Mesendoderm (in vitro differentiated cells): ENCODE measurements around the gene RIC8B.
A peak's percentile ranks its signal among the peaks of the same experiment; 100 is the strongest.

Experiments
- DNase-seq: peaks from one replicate; pipeline ENCODE4 v3.0.0; 2013
- H2AK5ac ChIP-seq: 2 replicates; pipeline ENCODE4 v1.6.1; 2013; ENCODE audit warnings: low read length, inconsistent platforms
- H2BK120ac ChIP-seq: 2 replicates; pipeline ENCODE4 v1.6.1; 2013; ENCODE audit warnings: low read depth, mild to moderate bottlenecking, low read length, moderate library complexity, mixed read lengths
- H2BK15ac ChIP-seq: replicated peaks from 2 replicates; pipeline ENCODE4 v1.6.1; 2013; ENCODE audit warnings: low read depth, mild to moderate bottlenecking, moderate library complexity
- H2BK5ac ChIP-seq: 2 replicates; pipeline ENCODE4 v1.6.1; 2013; ENCODE audit warnings: low read length, inconsistent platforms
- H3K18ac ChIP-seq: 2 replicates; pipeline ENCODE4 v1.6.1; 2013; ENCODE audit warnings: mild to moderate bottlenecking, low read length, mixed read lengths
- H3K23ac ChIP-seq: one replicate; pipeline ENCODE4 v1.6.1; 2013; ENCODE audit warnings: low read length
- H3K27ac ChIP-seq: 2 replicates; pipeline ENCODE4 v1.5.1; 2013; ENCODE audit warnings: low read depth, mild to moderate bottlenecking, inconsistent platforms, low read length, moderate library complexity
- H3K27me3 ChIP-seq: 2 replicates; pipeline ENCODE4 v1.6.1; 2013; ENCODE audit warnings: low read length, control low read depth, mild to moderate bottlenecking, inconsistent platforms; ENCODE audit not compliant: insufficient read depth, poor library complexity
- H3K36me3 ChIP-seq: 2 replicates; pipeline ENCODE4 v1.6.1; 2013; ENCODE audit warnings: low read length, inconsistent platforms; ENCODE audit not compliant: control insufficient read depth, insufficient read depth
- H3K4ac ChIP-seq: one replicate; pipeline ENCODE4 v1.6.1; 2013; ENCODE audit warnings: low read depth, mild to moderate bottlenecking, low read length, moderate library complexity
- H3K4me1 ChIP-seq: 2 replicates; pipeline ENCODE4 v1.6.1; 2013; ENCODE audit warnings: low read depth, low read length, inconsistent platforms; ENCODE audit not compliant: control insufficient read depth
- H3K4me2 ChIP-seq: 2 replicates; pipeline ENCODE4 v1.6.1; 2013; ENCODE audit warnings: low read length
- H3K4me3 ChIP-seq: 2 replicates; pipeline ENCODE4 v1.5.1; 2013; ENCODE audit warnings: mild to moderate bottlenecking, low read length
- H3K56ac ChIP-seq: one replicate; pipeline ENCODE4 v1.6.1; 2013; ENCODE audit warnings: low read length
- H3K79me1 ChIP-seq: 2 replicates; pipeline ENCODE4 v1.6.1; 2013; ENCODE audit warnings: low read length, inconsistent platforms
- H3K79me2 ChIP-seq: 2 replicates; pipeline ENCODE4 v1.6.1; 2013; ENCODE audit warnings: mild to moderate bottlenecking, low read length; ENCODE audit not compliant: control insufficient read depth, insufficient read depth
- H3K9ac ChIP-seq: 2 replicates; pipeline ENCODE4 v1.6.1; 2013; ENCODE audit warnings: low read length, inconsistent platforms
- H4K5ac ChIP-seq: one replicate; pipeline ENCODE4 v1.6.1; 2013; ENCODE audit warnings: low read length
- H4K8ac ChIP-seq: one replicate; pipeline ENCODE4 v1.6.1; 2013; ENCODE audit warnings: low read depth, mild to moderate bottlenecking, control low read depth, low read length, moderate library complexity
- WGBS: extraction: QIAGEN DNeasy Blood & Tissue Kit; methylation state at CpG from one replicate; pipeline ENCODE4 v1.1.7; 2013; ENCODE audit warnings: low lambda C conversion rate, missing lambda C conversion rate; ENCODE audit not compliant: insufficient coverage; ENCODE audit errors: extremely low coverage; 5-methylcytosine and 5-hydroxymethylcytosine counted together

The RIC8B gene

DNA sequence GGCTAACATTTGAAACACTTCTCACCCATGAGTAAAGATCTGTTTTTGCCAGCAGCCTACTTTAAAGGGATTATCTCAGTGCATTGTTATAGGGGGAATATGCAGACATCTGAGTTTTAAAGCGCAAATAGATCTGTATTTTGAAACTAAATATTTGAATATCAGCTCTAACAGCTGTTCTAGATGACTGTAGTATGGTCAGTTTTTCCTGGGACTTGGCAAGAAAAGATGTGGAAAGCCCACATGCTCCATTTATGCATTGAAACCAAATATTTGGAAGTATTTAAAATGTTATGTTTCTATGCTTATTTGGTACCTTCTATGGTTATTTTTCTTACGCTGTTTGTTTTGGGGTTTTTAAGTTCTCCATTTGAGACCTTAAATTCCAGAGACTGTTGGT lies 41.7 kb downstream of the RIC8B start:
- Histone ChIP-seq H3K9ac (no peak overlapping the region), H2BK15ac (no peak overlapping the region), H2AK5ac (no peak overlapping the region), H3K4me3 (no peak overlapping the region), H3K4me1 (no peaks in the 10 kb centered on the region), H4K5ac (no peak overlapping the region), H3K36me3 (no peaks in the 10 kb centered on the region), H2BK120ac (no peak overlapping the region), H4K8ac (no peak overlapping the region), H3K27ac (no peak overlapping the region), H3K79me2 (no peaks in the 10 kb centered on the region), H2BK5ac (no peak overlapping the region), H3K4me2 (no peak overlapping the region), H3K79me1 (no peaks in the 10 kb centered on the region), H3K27me3 (no peaks in the 10 kb centered on the region), H3K18ac (no peak overlapping the region), H3K23ac (no peak overlapping the region), H3K4ac (no peak overlapping the region), H3K56ac (no peak overlapping the region)
- no peak for DNase-seq
- WGBS, result no CpG with 5 or more reads among the region's 2 CpGs

DNA sequence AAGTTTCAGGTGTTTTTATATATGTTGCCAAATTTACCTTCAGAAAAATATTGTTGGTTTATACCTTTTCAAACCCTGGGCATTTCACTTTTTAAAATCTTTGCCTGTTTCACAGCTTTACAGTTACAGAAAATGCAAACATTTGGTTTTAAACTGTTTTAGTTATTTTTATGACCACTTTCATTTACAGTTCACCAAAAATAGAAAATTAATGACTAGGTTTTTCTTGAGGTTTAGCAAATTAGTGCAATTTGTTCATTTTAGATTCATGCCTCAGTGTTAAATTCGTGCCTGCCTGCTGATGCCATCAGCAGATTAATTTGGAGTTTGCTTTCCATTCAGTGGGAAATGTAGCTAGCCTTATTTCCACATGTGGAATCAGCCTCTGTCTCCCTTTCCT lies 45.5 kb downstream of the RIC8B start:
- H2BK120ac ChIP-seq, result no peak overlapping the region
- no peak overlapping the region for H4K5ac ChIP-seq
- H3K4me2 ChIP-seq, result no peak overlapping the region
- no peak overlapping the region for H2BK15ac ChIP-seq
- H4K8ac ChIP-seq, result no peak overlapping the region
- no peaks in the 10 kb centered on the region for H3K27me3 ChIP-seq
- H2BK5ac ChIP-seq, result no peak overlapping the region
- H3K79me1 ChIP-seq, result no peaks in the 10 kb centered on the region
- no peak overlapping the region for H3K56ac ChIP-seq
- H2AK5ac ChIP-seq, result no peak overlapping the region
- H3K27ac ChIP-seq, result no peak overlapping the region
- no peak overlapping the region for H3K4ac ChIP-seq
- H3K4me3 ChIP-seq, result no peak overlapping the region
- no peak overlapping the region for H3K23ac ChIP-seq
- H3K36me3 ChIP-seq, result no peaks in the 10 kb centered on the region
- WGBS, result no CpG with 5 or more reads among the region's 1 CpG
- H3K4me1 ChIP-seq, result no peaks in the 10 kb centered on the region
- no peaks in the 10 kb centered on the region for H3K79me2 ChIP-seq
- DNase-seq, result no peak
- no peak overlapping the region for H3K9ac ChIP-seq
- no peak overlapping the region for H3K18ac ChIP-seq

GRCh38 chr12:106831699-106832098 lies 57.2 kb downstream of the RIC8B start:
- Histone ChIP-seq H3K79me2 (no peaks in the 10 kb centered on the region), H3K4me1 (peaks cover 8% of the 10 kb centered on the region), H2BK5ac (peak overlapping the region; percentile 17), H3K4ac (no peak overlapping the region), H3K4me2 (no peak overlapping the region), H3K4me3 (no peak overlapping the region), H2BK15ac (no peak overlapping the region), H3K27ac (no peak overlapping the region), H3K9ac (no peak overlapping the region), H3K27me3 (no peaks in the 10 kb centered on the region), H4K5ac (no peak overlapping the region), H3K23ac (no peak overlapping the region), H2BK120ac (no peak overlapping the region), H3K79me1 (no peaks in the 10 kb centered on the region), H2AK5ac (no peak overlapping the region), H3K18ac (no peak overlapping the region), H3K56ac (no peak overlapping the region), H4K8ac (no peak overlapping the region), H3K36me3 (no peaks in the 10 kb centered on the region)
- no CpG with 5 or more reads among the region's 4 CpGs for WGBS
- DNase-seq, result peak; percentile 89

DNA sequence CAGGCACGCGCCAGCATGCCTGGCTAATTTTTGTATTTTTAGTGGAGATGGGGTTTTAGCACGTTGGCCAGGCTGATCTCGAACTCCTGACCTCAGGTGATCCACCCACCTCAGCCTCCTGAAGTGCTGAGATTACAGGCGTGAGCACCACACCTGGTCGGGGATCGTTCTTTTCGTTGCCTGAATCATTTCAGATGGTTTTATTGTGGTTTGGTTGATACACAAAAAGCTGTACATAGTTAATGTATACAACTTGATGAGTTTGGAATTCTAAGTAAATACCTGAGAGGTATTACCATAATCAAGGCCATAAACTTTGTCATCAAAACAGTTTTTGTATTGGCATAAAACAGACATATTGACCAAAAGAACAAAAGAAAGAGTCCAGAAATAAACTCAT lies 63.3 kb downstream of the RIC8B start:
- no CpG with 5 or more reads among the region's 8 CpGs for WGBS
- H2BK5ac ChIP-seq, result no peak overlapping the region
- DNase-seq, result no peak
- no peaks in the 10 kb centered on the region for H3K36me3 ChIP-seq
- H3K27ac ChIP-seq, result no peak overlapping the region
- no peaks in the 10 kb centered on the region for H3K79me2 ChIP-seq
- H4K8ac ChIP-seq, result no peak overlapping the region
- no peak overlapping the region for H4K5ac ChIP-seq
- no peak overlapping the region for H3K56ac ChIP-seq
- no peak overlapping the region for H3K4me2 ChIP-seq
- no peak overlapping the region for H3K18ac ChIP-seq
- H3K79me1 ChIP-seq, result no peaks in the 10 kb centered on the region
- H3K4me1 ChIP-seq, result peaks cover 5% of the 10 kb centered on the region
- H3K23ac ChIP-seq, result no peak overlapping the region
- no peak overlapping the region for H2BK120ac ChIP-seq
- H2AK5ac ChIP-seq, result no peak overlapping the region
- H3K4ac ChIP-seq, result no peak overlapping the region
- no peak overlapping the region for H3K4me3 ChIP-seq
- H2BK15ac ChIP-seq, result no peak overlapping the region
- H3K27me3 ChIP-seq, result no peaks in the 10 kb centered on the region
- no peak overlapping the region for H3K9ac ChIP-seq

GRCh38 chr12:106839333-106839732 lies 64.9 kb downstream of the RIC8B start:
- H3K27ac ChIP-seq, result no peak overlapping the region
- no peak overlapping the region for H2BK5ac ChIP-seq
- H2AK5ac ChIP-seq, result no peak overlapping the region
- H3K36me3 ChIP-seq, result no peaks in the 10 kb centered on the region
- no peak overlapping the region for H3K18ac ChIP-seq
- no peak overlapping the region for H3K23ac ChIP-seq
- H3K4me3 ChIP-seq, result no peak overlapping the region
- no peak overlapping the region for H2BK120ac ChIP-seq
- no peak overlapping the region for H4K8ac ChIP-seq
- DNase-seq, result peak; percentile 14
- peaks cover 5% of the 10 kb centered on the region for H3K4me1 ChIP-seq
- no peaks in the 10 kb centered on the region for H3K27me3 ChIP-seq
- H2BK15ac ChIP-seq, result no peak overlapping the region
- H3K79me1 ChIP-seq, result no peaks in the 10 kb centered on the region
- H3K4me2 ChIP-seq, result no peak overlapping the region
- H3K56ac ChIP-seq, result no peak overlapping the region
- H3K4ac ChIP-seq, result peak overlapping the region; percentile 36
- no peak overlapping the region for H4K5ac ChIP-seq
- H3K79me2 ChIP-seq, result no peaks in the 10 kb centered on the region
- no CpG with 5 or more reads among the region's 1 CpG for WGBS
- no peak overlapping the region for H3K9ac ChIP-seq

- Histone ChIP-seq H3K4me3 (no peak overlapping the region), H3K79me2 (no peaks in the 10 kb centered on the region), H3K56ac (no peak overlapping the region), H3K18ac (no peak overlapping the region), H2BK5ac (no peak overlapping the region), H3K4me2 (no peak overlapping the region), H3K23ac (no peak overlapping the region), H3K27ac (no peak overlapping the region), H4K5ac (no peak overlapping the region), H2BK120ac (no peak overlapping the region), H3K4ac (no peak overlapping the region), H3K36me3 (no peaks in the 10 kb centered on the region), H2AK5ac (no peak overlapping the region), H4K8ac (no peak overlapping the region), H3K27me3 (no peaks in the 10 kb centered on the region), H3K9ac (peak overlapping the region; percentile 27), H3K4me1 (peaks cover 5% of the 10 kb centered on the region), H2BK15ac (no peak overlapping the region), H3K79me1 (no peaks in the 10 kb centered on the region)
- WGBS, result no CpG with 5 or more reads among the region's 1 CpG
- peak; percentile 34 for DNase-seq
These were observed 65.8 kb downstream of the RIC8B start for GRCh38 chr12:106840243-106840642.
